ENCODE measurements around the gene SPAG5.

GRCh38 chr17:28529013-28529400 is 69.8 kb downstream of the SPAG5 start:
- TF ChIP-seq NCOA4 (IDR thresholded peaks at IDR 0.05; ENCODE audit: partially characterized antibody) = no peak
- no peak for TF ChIP-seq ZNF561 (CRISPR knock-in tag; conservative IDR thresholded peaks at IDR 0.05)
- no peak for TF ChIP-seq POLR2AphosphoS2 (IDR thresholded peaks at IDR 0.05; ENCODE audit: low read length)
- no peak for TF ChIP-seq NRF1 (conservative IDR thresholded peaks at IDR 0.05 in 1 of 2, IDR thresholded peaks at IDR 0.05 in 1 of 2)
- TF ChIP-seq POLR2AphosphoS5 (IDR thresholded peaks at IDR 0.05; ENCODE audit: control insufficient read depth, insufficient read depth, low read depth, low read length) = no peak

Measured in K562 (cell line).